Measurements from ENCODE around the gene SAMD7. TPM values are rescaled to one million over a fixed set of nuclear protein-coding genes. Genes with fewer than 3 reads are reported as not detected.
A peak's percentile ranks its signal among the peaks of the same experiment; 100 is the strongest.

Gene SAMD7
- total and polyA plus RNA-seq, 9 of the 15 experiments (the other 6 are each of a cell fraction or from before 2014, with no cell fraction given) = not detected

- TF ChIP-seq BCLAF1 (IDR thresholded peaks at IDR 0.05; ENCODE audit: borderline replicate concordance in 1 of 2, control insufficient read depth in 1 of 2, low read depth in 2 of 2, low read length in 1 of 2) (no peak), NELFE (IDR thresholded peaks at IDR 0.05; ENCODE audit: insufficient read depth, insufficient read length) (no peak), CEBPG (CRISPR knock-in tag; IDR thresholded peaks at IDR 0.05) (no peak), CEBPG (tag; conservative IDR thresholded peaks at IDR 0.05 in 1 of 2, IDR thresholded peaks at IDR 0.05 in 1 of 2) (peak; percentile 77 to 99)
Observed at GRCh38 chr3:169971522-169971921, 60.1 kb downstream of the SAMD7 start (continued).

- DNase-seq (ENCODE audit: extremely low read depth in 1 of 4, low spot score in 3 of 4) (no peak), ATAC-seq (no peak), FAIRE-seq (no peak)
- H3K4me3 ChIP-seq = no peak overlapping the region
- peaks cover 12% of the 10 kb centered on the region; the same call in 1 of the 3 replicates for H3K79me2 ChIP-seq (ENCODE audit: control insufficient read depth, insufficient read depth, low read length)
- BruUV-seq (replicated peaks) = no TSS peak
- no peak overlapping the region for H3K9ac ChIP-seq (ENCODE audit: insufficient read depth in 1 of 2, low read depth in 2 of 2, low read length in 2 of 2)
- H2AFZ ChIP-seq (ENCODE audit: low read depth, low read length) = no peak overlapping the region
- POLR2A ChIA-PET = interaction anchor here (4.8 kb wide), 1 partner anchor 14 kb away, joined by 34 read pairs; the partner anchor contains the start of gene SEC62
- H3K9me3 ChIP-seq (replicated peaks; ENCODE audit: control insufficient read depth, insufficient read depth, low read depth, low read length) = no peaks in the 10 kb centered on the region
- no peaks in the 10 kb centered on the region for H3K4me1 ChIP-seq (replicated peaks in 1 of 2; ENCODE audit: control insufficient read depth in 2 of 2, insufficient read depth in 2 of 2, low read length in 2 of 2)
- H3K4me2 ChIP-seq (ENCODE audit: insufficient read depth, low read length) = no peak overlapping the region
- WGBS (ENCODE audit: insufficient coverage, low coverage, missing lambda C conversion rate) = 93% methylated on average over 2 of the region's 2 CpGs
- intact Hi-C loops (cut with micrococcal nuclease) = no loop called here
- no peaks in the 10 kb centered on the region for H4K20me1 ChIP-seq (replicated peaks; ENCODE audit: control insufficient read depth, insufficient read depth, low read length)
- H3K27me3 ChIP-seq (ENCODE audit: control insufficient read depth in 2 of 2, insufficient read depth in 2 of 2, low read length in 2 of 2) = no peaks in the 10 kb centered on the region
- no peaks in the 10 kb centered on the region for H3K9me1 ChIP-seq (ENCODE audit: control insufficient read depth, insufficient read depth, low read length)
- in situ Hi-C loops (cut with MboI) = no loop called here
- peaks cover 96% of the 10 kb centered on the region for H3K36me3 ChIP-seq (ENCODE audit: control insufficient read depth, insufficient read depth, low read length)
- CTCF ChIA-PET (ENCODE audit: low intra/inter-chr PET ratio) = no interaction called here
- no peak overlapping the region for H3K27ac ChIP-seq (ENCODE audit: extremely low read depth, low read depth, low read length)
- no peak for TF ChIP-seq ZKSCAN3 (CRISPR knock-in tag; IDR thresholded peaks at IDR 0.05)
- no peak for TF ChIP-seq SIN3A (IDR thresholded peaks at IDR 0.05; ENCODE audit: borderline replicate concordance in 2 of 2, control insufficient read depth in 1 of 2, low read depth in 2 of 2, low read length in 2 of 2)
- TF ChIP-seq BDP1 (IDR thresholded peaks at IDR 0.05; ENCODE audit: insufficient read depth, insufficient read length) = no peak
- no peak for TF ChIP-seq ZC3H8 (IDR thresholded peaks at IDR 0.05)
- no peak for TF ChIP-seq TEAD1 (CRISPR knock-in tag; IDR thresholded peaks at IDR 0.05)
- no peak for TF ChIP-seq ELF1 (tag; IDR thresholded peaks at IDR 0.05)
- no peak for TF ChIP-seq HDAC1 (IDR thresholded peaks at IDR 0.05)
- no peak for TF ChIP-seq RBM25 (IDR thresholded peaks at IDR 0.05; ENCODE audit: low read depth, low read length, severe bottlenecking)
- TF ChIP-seq HIVEP1 (CRISPR knock-in tag; IDR thresholded peaks at IDR 0.05) = no peak
- no peak for TF ChIP-seq ZNF316 (IDR thresholded peaks at IDR 0.05)
- TF ChIP-seq MAZ (CRISPR knock-in tag; conservative IDR thresholded peaks at IDR 0.05 in 1 of 2, IDR thresholded peaks at IDR 0.05 in 1 of 2) = no peak
- TF ChIP-seq HOXB6 (CRISPR knock-in tag; IDR thresholded peaks at IDR 0.05; ENCODE audit: borderline replicate concordance) = no peak
- TF ChIP-seq NR3C1 (CRISPR knock-in tag; IDR thresholded peaks at IDR 0.05) = no peak
- TF ChIP-seq GTF2A2 (tag; IDR thresholded peaks at IDR 0.05) = no peak
- no peak for TF ChIP-seq TCF7L2 (IDR thresholded peaks at IDR 0.05; ENCODE audit: low read depth, low read length)
- no peak for TF ChIP-seq NR2C2 (CRISPR knock-in tag; IDR thresholded peaks at IDR 0.05)
- no peak for TF ChIP-seq NR2C2 (tag; IDR thresholded peaks at IDR 0.05)
- TF ChIP-seq ZNF174 (CRISPR knock-in tag; IDR thresholded peaks at IDR 0.05) = no peak
Observed at GRCh38 chr3:169980055-169980454, 68.7 kb downstream of the SAMD7 start.

Measured in K562 (cell line).